SKM-1 (cell line): ENCODE data around the gene WDR72.

Experiments used
- DNase-seq: peaks from one replicate; lab custom pipeline; 2025; ENCODE audit not compliant: unreplicated experiment; lab: John Stamatoyannopoulos, UW

Gene WDR72

GRCh38 chr15:53536479-53537120 lies 222.9 kb downstream of the WDR72 start:
- no peak for DNase-seq

DNA sequence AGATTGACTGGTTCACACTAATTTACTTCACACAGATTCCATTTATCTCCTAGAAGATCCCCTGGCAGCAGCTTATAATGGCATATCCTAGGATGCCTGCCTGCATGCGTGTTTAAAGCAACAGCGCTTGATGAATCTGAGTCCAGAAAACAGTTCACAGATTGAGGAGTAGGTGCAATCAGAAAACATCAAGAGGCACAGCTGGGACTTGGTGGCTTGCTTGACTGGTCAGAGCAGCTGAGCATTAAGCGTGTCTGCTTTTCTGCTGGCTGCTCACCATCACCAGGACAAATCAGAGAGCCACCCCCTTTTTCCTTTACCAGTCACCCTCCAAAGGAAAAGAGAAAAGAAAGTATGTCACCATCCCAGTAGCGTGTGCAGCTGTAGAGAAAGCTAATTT lies 223.6 kb downstream of the WDR72 start:
- no peak for DNase-seq

DNA sequence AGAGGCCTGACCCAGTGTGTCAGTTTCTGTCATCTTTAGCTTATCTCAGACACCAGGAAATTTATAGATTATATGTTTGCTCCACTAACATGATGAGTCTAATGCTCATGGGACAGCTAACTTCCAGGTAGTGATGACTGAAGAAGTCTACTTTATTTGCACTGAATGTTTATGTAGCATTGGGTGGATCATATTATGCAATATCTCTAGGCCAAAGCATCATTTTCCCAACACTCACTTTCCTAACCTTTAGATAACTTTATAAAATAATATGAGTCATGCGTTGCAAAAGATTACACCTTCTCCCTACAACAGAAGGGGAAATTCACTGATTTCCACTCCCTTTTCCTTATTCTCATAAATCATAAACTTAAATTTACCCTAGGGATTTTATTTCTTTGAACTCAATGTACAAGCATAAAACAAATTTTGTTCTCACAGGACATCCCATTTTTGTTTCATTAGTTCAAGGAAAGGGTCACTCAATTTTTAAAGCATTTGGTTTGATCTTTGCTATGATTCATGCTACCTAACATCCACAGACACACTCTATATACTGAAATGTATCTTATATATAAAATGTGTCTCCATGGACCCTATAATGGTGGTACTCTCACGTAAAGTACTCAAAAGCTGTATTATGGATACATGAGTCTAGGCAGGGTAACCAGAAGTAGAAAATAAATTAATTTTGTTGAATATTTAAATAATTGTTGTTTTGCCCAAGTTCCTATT lies 225.2 kb downstream of the WDR72 start:
- DNase-seq, result no peak

DNA sequence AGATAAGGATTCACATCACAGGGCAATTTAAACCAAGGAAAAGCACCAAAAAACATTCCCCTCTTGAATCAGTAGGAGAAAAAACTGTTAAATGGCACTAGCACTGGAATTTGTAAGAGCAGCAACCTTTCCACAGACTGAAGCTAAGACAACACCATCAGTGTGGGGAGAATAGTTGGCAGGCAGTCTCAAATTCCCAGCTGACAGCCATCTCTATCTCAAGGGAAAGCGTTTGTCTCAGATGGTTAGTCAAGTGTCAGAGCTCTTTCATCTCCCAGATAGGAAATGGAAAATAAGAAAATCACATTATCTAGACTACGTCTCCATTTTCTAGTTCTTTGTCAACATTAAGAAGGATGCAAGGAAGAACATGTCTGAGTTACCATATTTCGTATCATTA lies 228.7 kb downstream of the WDR72 start:
- DNase-seq, result no peak

DNA sequence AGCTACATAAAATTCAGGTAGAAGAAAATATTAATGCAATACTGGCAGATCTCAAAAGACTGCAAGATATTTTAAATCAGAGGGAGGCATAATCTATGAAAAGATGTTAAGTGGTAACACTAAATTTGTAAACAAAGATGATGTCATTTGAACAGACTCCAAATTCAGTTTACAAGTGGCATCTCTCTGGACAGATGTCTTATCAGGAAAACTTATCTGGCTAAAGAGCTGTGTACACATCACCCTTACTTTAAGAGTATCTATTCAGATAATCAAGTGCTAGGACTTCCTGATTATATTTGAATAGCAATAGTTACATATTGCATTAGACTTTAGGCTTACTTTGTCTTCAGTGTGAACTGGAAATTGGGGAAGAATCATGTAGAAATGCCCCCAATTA lies 231.5 kb downstream of the WDR72 start:
- no peak for DNase-seq

DNA sequence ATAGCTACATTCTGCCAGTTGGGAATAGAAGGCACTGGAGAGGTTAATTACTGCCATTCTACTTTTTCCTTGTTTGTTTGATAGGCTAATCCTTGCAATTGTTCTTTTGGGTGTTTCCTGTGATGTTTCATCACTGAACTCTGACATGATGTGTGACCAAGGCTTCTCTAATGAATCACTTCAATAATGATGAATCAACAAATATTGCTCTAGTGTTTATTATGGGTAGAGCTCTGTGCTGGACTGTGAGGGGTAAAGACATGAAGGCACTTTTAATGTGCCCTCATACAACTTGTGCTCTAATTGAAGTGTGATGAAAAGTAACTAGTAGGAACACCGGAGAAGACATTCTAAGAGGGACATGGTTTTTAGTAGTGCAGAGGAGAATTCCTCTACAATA lies 233.6 kb downstream of the WDR72 start:
- no peak for DNase-seq

DNA sequence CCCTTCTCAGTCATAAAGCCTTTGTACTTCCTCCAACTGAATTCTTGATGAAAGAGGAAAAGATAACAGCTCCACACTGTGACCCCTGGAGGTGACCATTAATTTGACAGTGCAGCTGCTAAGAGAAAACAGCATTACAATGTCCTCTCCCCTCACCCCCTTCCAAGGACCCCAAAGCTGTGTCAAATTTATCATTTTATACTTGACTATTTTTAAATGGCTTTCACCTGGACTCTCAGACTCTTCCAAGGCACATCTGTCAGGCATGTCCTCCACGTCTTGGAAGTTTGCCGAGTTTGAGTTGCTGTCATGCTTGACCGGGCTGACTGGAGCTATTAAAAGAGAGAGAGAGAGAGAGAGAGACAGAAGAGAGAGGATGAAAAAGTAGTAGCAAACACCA lies 236.5 kb downstream of the WDR72 start:
- DNase-seq, result no peak

DNA sequence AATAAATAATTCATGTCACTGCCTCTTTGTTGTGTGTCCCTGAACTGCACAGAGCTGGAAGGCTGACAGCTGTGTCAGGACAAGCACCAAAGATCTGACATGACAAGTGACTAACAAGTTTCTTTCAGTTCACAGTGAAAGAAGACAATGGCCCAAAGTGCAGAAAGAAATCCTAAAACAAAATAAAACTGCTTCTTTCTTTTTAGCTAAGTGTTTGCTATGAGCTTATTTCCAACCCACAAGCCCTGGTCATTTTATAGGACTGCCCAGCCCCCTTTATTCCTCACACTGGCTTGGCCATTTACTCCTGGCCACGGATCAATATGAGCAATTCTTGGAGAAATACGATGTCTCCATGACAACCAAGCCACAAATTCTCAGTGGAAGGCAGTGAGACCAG lies 238.5 kb downstream of the WDR72 start:
- no peak for DNase-seq

- no peak for DNase-seq
These were observed 246.0 kb downstream of the WDR72 start for GRCh38 chr15:53513431-53513830.

DNA sequence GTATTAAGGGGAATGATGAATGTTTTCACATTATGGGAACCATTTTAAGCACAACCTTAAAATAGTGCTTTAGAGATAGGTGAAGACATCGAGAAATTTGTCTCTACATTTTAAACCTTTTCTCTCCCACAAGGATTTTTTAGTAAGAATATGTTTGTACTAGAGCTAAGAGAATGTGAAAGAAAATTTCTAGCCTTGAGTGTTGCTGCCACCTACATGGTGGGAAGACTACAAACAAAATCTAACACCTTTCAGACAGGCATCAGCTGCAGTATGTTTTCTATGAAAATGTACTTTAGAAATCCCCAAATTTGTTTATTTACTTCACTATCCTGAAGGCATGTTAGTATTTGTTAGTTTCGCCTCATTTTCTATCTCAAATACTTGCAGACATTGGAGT lies 247.4 kb downstream of the WDR72 start:
- DNase-seq, result no peak

DNA sequence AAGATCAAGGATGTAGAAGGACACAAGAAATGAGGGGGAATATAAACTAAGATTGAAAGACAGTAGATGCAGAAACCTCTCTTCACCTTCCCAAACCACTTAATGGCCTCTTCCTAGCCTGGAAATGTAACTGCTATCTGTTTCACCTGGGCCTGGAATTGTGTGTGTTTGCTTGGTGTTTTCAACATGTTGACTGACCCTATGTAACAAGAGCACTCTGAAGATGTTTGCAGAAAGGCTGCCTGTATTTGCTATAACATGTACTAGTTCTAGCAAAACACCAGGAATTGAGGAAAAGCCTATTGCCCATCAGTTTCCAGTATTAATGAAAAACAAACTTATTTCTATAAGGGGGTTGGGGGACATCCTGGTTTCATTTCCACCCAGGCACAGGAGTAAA lies 248.3 kb downstream of the WDR72 start:
- DNase-seq, result no peak

GRCh38 chr15:53506370-53506769 lies 253.1 kb downstream of the WDR72 start:
- no peak for DNase-seq

DNA sequence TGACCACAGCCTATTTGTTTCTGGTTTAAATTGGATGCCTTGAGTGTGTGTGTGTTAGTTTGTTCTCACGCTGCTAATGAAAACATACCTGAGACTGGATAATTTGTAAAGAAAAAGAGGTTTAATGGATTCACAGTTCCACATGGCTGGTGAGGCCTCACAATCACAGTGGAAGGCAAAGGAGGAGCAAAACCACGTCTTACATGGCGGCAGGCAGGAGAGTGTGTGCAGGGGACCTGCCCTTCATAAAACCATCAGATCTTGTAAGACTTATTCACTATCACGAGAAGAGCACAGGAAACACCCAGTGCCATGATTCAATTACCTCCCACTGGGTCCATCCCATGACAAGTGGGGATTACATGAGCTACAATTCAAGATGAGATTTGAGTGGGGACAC lies 260.5 kb downstream of the WDR72 start:
- no peak for DNase-seq

- DNase-seq, result no peak
These were observed 269.1 kb downstream of the WDR72 start for GRCh38 chr15:53490341-53490740.

GRCh38 chr15:53482055-53482454 lies 277.4 kb downstream of the WDR72 start:
- DNase-seq, result no peak

DNA sequence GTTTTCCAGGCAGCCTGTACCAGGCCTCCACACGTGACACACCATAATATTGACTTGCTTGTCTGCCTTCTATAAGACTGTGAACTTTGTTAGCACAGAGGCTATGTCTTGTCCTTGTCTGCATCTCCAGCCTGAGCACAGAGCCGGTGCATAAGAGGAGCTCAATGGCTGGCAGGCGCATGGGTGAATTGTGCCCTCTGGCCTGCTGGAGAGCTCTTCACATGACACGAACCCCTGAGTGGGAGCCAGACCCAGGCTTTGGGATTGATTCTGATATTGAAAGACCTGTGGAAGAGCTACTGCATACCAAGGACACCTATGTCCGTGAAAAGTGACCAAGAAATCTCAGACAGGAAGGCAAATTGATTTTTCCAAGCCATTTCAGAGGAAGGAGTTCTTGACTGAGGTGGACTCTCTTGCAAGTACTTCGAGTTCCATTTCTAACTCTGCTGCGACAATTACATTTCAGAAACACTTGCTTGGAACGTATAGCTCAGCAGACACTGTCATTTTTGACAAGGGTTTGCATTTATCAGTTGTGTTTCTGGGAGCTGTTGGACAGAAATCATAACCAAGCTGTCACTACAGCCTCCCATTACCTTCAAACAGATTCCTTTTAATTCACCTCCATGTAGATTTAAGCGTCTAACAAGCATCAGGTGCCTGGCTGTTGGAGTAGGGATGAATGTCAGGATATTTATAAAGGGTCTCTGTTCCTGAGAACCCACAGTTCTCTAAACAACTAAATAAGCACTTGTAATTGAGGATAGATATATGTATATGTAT lies 281.3 kb downstream of the WDR72 start:
- no peak for DNase-seq

GRCh38 chr15:53473886-53474285 lies 285.6 kb downstream of the WDR72 start:
- DNase-seq, result no peak

DNA sequence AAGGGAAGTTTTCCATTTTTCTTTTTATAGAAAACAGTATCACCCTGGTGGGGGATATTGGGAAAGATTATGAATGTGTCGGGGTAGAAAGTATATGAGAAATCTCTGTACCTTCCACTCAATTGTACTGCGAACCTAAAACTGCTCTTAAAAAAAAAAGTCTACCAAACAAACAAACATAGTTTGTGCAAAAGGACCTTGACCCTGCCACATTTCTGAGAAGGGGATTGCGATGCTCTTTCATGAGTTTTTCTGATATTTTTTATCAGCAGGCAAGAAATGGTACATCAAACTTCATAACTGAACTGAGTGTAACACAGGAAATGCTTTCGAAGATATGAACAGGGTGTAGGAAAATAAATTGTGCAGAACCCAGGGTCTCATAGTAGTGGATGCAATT lies 286.0 kb downstream of the WDR72 start:
- DNase-seq, result no peak

GRCh38 chr15:53472883-53473282 lies 286.6 kb downstream of the WDR72 start:
- DNase-seq, result no peak

GRCh38 chr15:53472210-53472609 lies 287.3 kb downstream of the WDR72 start:
- no peak for DNase-seq

DNA sequence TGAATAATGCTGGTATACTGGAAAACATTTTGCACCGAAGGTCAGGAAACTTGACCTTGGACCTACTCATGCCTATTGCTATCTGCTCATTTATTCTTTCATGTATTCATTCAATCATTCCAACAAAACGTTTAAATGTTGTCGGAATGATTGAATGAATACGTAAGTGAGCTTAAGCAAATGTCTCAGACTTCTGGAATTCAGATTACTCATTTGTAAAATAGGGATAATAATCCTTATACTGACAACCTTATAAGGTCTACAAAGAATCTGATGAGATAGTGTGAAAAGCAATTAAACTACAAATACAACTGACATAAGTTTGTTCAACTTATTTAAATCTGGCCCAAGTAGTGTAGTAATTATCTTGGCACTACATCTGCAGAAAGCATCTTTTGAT lies 288.7 kb downstream of the WDR72 start:
- DNase-seq, result no peak

GRCh38 chr15:53469422-53469821 lies 290.0 kb downstream of the WDR72 start:
- no peak for DNase-seq
